SK-N-MC (cell line): ENCODE measurements around the gene CENPM.

ENCODE experiments used
- DNase-seq: peaks from one replicate; pipeline ENCODE4 v3.0.0-alpha.2; 2011; ENCODE audit warnings: low read depth, low spot score
- H3K27ac ChIP-seq: fragments of 200-600 bp; sonication (generic); 2 replicates; pipeline ENCODE4 v1.5.1; 2016; ENCODE audit warnings: mixed run types
- H3K36me3 ChIP-seq: fragments of 200-600 bp; sonication (generic); 2 replicates; pipeline ENCODE4 v1.6.1; 2017; ENCODE audit warnings: antibody characterized with exemption, low read length, mixed read lengths; ENCODE audit not compliant: insufficient read depth
- H3K4me3 ChIP-seq: fragments of 200-600 bp; sonication (generic); 2 replicates; pipeline ENCODE4 v1.5.1; 2016
- H3K9ac ChIP-seq: fragments of 200-600 bp; sonication (generic); 2 replicates; pipeline ENCODE4 v1.8.0; 2017; ENCODE audit warnings: mixed run types, mixed read lengths; ENCODE audit not compliant: insufficient read length
- H3K9me3 ChIP-seq: fragments of 200-600 bp; sonication (generic); 2 replicates; pipeline ENCODE4 v1.6.1; 2017; ENCODE audit warnings: low read depth, mild to moderate bottlenecking, antibody characterized with exemption, low read length, moderate library complexity, mixed read lengths
- EZH2 ChIP-seq: fragments of 200-600 bp; sonication (generic); IDR thresholded peaks from one replicate; pipeline ENCODE4 v1.6.1; 2017; ENCODE audit warnings: antibody characterized with exemption
- FOXP2 ChIP-seq: optimal IDR thresholded peaks from 2 replicates; pipeline ENCODE3; 2011; ENCODE audit warnings: mild to moderate bottlenecking, moderate library complexity; ENCODE audit not compliant: insufficient read depth; ENCODE audit errors: extremely low read length, control extremely low read depth
- POLR2AphosphoS5 ChIP-seq: IDR thresholded peaks from 2 replicates; pipeline ENCODE4 v1.6.1; 2012; ENCODE audit warnings: mild to moderate bottlenecking, low read depth, low read length, borderline replicate concordance

Gene CENPM

DNA sequence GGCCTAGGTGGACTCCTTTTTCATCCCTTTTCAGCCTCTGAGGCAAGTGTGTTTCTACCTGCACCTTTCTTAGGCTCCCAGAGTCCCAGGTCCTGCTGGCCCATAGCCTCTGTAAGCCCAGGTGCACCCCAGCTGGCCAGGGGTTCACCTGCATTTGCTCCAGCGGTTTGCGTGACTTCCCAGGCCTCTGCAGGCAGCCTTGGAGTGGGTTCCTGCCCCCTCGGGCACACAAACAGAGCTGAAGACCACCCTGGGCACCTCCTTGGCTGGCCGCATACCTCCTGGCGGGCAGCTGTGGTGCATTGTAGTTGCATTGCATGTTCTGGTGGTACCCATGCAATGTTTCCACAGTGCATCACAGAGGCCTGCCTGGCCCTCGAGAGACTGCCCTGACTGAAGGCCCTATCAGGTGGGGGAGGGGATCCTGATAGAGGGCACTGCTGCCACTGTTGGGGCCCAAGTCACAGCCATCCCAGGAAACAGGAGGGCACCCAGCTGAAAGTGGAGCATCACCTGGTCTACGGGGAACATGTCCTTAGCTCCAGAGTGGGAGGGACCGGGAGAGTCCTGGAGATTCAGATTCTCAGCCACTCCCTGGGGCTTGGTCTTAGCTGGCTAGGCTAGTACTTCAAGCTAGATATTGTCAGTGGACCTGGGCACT is 46.2 kb downstream of the CENPM start:
- Histone ChIP-seq H3K36me3 (peaks cover 84% of the 10 kb centered on the region; the same call in 1 of the 2 replicates), H3K27ac (no peak overlapping the region), H3K9me3 (no peaks in the 10 kb centered on the region), H3K4me3 (no peak overlapping the region), H3K9ac (no peak overlapping the region)
- TF ChIP-seq FOXP2 = no peak
- no peak for TF ChIP-seq POLR2AphosphoS5
- no peak for TF ChIP-seq EZH2
- no peak for DNase-seq

DNA sequence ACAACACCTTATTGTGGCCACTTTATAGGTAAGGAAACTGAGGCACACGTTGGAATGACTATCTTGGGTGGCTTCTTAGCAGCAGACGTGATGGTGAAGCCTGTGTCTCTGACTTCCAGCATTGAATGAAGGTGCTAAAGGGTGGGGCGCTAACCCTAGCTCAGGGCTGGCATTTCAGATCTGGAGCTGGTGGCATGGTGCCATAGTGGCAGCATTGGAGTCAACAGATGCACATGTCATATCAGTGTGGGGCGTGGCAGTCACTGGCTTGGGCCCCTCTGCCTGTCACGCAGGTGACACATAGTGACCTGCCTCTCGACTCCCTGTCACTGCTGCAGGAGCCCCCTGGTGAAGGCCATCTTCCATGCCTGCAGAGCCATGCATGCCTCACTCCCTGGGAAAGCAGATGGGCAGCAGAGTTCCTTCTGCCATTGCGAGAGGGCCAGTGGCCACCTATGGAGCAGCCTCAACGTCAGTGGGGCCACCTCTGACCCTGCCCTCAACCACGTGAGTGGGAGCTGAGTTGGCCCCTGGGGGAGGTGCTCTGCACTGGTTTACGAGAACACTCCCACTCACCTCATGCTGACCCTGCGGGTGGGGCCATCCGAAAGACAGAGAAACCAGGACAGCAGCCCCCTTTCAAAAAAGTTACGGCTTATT is 46.8 kb downstream of the CENPM start:
- Histone ChIP-seq H3K36me3 (peaks cover 80% of the 10 kb centered on the region; the same call in 1 of the 2 replicates), H3K9ac (no peak overlapping the region), H3K9me3 (no peaks in the 10 kb centered on the region), H3K27ac (no peak overlapping the region), H3K4me3 (no peak overlapping the region)
- DNase-seq = no peak
- TF ChIP-seq POLR2AphosphoS5 = no peak
- TF ChIP-seq FOXP2 = no peak
- TF ChIP-seq EZH2 = no peak

GRCh38 chr22:41899110-41899509 is 47.8 kb downstream of the CENPM start:
- TF ChIP-seq FOXP2 (no peak), EZH2 (no peak), POLR2AphosphoS5 (no peak)
- H3K27ac ChIP-seq = no peak overlapping the region
- no peak overlapping the region for H3K9ac ChIP-seq
- DNase-seq = no peak
- H3K9me3 ChIP-seq = no peaks in the 10 kb centered on the region
- peaks cover 81% of the 10 kb centered on the region for H3K36me3 ChIP-seq
- no peak overlapping the region for H3K4me3 ChIP-seq

GRCh38 chr22:41898645-41899044 is 48.3 kb downstream of the CENPM start:
- Histone ChIP-seq H3K27ac (no peak overlapping the region), H3K9ac (no peak overlapping the region), H3K9me3 (no peaks in the 10 kb centered on the region), H3K4me3 (no peak overlapping the region), H3K36me3 (peaks cover 83% of the 10 kb centered on the region)
- no peak for DNase-seq
- TF ChIP-seq POLR2AphosphoS5 (no peak), EZH2 (no peak), FOXP2 (no peak)

DNA sequence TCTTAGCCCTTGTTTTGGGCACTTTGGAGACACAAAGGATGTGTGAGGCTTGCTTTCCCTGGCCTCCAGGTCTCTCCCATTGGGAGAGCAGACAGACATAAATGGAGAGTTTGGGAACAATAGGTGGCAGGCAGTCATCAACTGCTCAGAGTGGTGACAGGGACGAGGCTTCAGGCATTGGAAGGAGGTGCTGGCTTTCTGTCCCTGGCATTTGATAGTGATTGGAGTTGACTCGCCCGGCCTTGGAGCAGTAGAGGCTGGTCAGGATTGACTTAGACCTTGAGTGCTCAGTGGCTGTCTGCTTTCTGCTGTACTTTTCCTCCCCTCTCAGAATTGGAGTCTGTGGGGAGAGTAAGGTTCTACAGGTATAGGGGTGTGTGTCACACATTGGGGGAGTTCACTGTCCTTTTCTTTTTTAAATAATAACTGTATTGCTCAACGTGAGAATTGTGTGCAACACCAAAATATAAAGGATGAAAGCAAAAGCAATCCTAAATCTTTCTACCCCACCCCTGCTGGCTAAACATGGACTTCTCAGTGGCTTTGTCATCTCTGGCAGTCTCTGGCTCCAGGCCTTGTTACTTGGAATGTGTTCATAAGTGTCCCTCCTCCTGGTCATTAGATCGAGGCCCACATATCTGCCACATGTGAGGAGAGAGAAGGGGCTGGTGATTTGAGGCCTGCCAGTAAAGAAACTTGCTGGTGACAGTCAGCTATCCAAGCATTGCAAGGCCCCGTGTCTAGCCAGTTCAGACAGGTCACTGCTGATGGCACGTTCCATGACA is 53.2 kb downstream of the CENPM start:
- no peak overlapping the region for H3K9ac ChIP-seq
- no peak for TF ChIP-seq FOXP2
- no peak for TF ChIP-seq POLR2AphosphoS5
- TF ChIP-seq EZH2 = no peak
- no peak overlapping the region for H3K4me3 ChIP-seq
- DNase-seq = no peak
- H3K27ac ChIP-seq = no peak overlapping the region
- no peaks in the 10 kb centered on the region for H3K9me3 ChIP-seq
- peaks cover 84% of the 10 kb centered on the region for H3K36me3 ChIP-seq

GRCh38 chr22:41892721-41893120 is 54.2 kb downstream of the CENPM start:
- no peak for DNase-seq
- Histone ChIP-seq H3K9me3 (no peaks in the 10 kb centered on the region), H3K9ac (no peak overlapping the region), H3K36me3 (peaks cover 85% of the 10 kb centered on the region), H3K4me3 (no peak overlapping the region), H3K27ac (no peak overlapping the region)
- TF ChIP-seq POLR2AphosphoS5 (no peak), FOXP2 (no peak), EZH2 (no peak)

DNA sequence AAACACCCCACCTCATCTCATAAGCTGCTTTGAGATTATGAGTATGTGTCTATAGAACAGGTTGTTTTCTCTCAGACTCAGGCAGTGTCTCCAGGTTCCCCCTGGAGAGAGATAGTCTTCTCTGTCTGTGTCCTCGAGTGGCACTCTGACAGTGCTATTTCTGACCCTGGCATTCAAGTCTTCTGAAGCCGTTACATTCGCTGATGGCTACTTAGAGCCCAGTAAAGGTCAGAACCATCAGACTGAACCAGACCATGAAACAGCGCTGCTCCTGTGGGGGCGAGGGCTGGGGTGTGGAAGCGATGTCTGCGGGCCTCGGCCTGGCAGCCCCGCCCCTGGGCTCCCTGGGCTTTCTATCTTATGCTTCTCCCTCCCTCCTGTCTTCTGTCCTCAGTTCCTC is 55.5 kb downstream of the CENPM start:
- peaks cover 84% of the 10 kb centered on the region for H3K36me3 ChIP-seq
- no peak overlapping the region for H3K27ac ChIP-seq
- no peak for DNase-seq
- no peaks in the 10 kb centered on the region for H3K9me3 ChIP-seq
- no peak overlapping the region for H3K9ac ChIP-seq
- no peak overlapping the region for H3K4me3 ChIP-seq
- TF ChIP-seq FOXP2 (no peak), POLR2AphosphoS5 (no peak), EZH2 (no peak)
